ENCODE results near the gene IL1A. TPM values are rescaled to one million over a fixed set of nuclear protein-coding genes. Genes with fewer than 3 reads are reported as not detected.
A peak's percentile ranks its signal among the peaks of the same experiment; 100 is the strongest.
"Not testable (repeated sequence)": the region's sequence is repeated elsewhere in the genome, so short reads cannot be mapped to it uniquely, and the experiment has no call there.

Gene IL1A, protein sequence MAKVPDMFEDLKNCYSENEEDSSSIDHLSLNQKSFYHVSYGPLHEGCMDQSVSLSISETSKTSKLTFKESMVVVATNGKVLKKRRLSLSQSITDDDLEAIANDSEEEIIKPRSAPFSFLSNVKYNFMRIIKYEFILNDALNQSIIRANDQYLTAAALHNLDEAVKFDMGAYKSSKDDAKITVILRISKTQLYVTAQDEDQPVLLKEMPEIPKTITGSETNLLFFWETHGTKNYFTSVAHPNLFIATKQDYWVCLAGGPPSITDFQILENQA
- 1.9 TPM for total RNA-seq
- long read RNA-seq = 0 reads

DNA sequence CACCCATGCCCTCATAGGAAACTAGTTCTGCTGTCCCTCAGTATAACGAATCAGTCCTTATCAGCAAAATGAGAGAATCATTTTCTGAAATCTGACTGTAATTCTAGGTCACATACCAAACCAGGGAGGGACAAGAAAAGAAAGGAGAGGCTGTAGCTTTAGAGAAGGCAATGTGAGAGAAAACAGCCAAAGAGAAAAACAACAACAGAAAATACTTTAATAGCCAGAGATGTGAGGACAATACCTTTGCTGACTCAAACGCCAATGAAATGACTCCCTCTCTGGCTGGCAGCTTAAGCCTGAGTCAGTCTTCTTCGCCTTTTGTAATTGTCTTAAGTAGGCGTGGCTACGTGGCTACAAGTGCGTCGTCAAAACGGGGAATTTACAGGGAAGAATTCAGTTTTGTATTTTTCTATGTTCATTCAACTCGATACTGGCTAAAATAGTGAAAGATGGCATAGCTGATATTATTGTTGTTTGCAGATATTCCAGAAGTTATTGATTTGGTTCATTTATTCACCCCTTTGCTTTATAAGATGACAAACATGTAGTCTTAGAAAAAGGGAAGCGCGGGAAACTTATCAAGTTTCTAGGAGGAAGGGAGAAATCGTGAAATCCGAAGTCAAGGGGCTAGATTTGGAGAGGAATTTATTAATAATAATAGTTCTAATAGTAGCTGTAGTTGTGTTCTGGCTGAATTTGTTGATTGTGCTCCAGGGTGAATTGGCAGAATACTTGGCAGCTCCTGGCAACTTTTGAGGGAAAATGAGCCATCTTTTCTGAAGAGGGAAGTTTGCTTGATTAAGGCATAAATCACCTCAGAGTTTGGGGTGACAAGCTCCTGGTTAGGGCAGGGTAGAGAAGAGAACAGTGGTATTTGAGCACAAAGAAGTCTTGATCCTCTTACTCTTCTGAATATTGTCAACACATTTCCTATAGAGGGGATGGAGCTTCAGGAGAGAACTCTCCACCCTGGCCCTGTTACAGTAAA, at the start of gene IL1A:
Gene IL1A (minus strand): TSS at position 295 of the 991 bp plus-strand sequence. CDS start 723 bp downstream, outside the sequence.
- intact Hi-C loops (cut with DNase I) = no loop called here
- Histone ChIP-seq H3K27me3 (no peaks in the 10 kb centered on the region), H3K4me1 (no peaks in the 10 kb centered on the region), H3K27ac (no peak within 1 kb of the TSS), H3K36me3 (no peaks in the 10 kb centered on the region), H3K9me3 (no peaks in the 10 kb centered on the region), H3K4me3 (peak within 1 kb of the TSS; percentile 4)
- DNase-seq (no peak), ATAC-seq (peak; percentile 68)
- TF ChIP-seq, protein P1, sequence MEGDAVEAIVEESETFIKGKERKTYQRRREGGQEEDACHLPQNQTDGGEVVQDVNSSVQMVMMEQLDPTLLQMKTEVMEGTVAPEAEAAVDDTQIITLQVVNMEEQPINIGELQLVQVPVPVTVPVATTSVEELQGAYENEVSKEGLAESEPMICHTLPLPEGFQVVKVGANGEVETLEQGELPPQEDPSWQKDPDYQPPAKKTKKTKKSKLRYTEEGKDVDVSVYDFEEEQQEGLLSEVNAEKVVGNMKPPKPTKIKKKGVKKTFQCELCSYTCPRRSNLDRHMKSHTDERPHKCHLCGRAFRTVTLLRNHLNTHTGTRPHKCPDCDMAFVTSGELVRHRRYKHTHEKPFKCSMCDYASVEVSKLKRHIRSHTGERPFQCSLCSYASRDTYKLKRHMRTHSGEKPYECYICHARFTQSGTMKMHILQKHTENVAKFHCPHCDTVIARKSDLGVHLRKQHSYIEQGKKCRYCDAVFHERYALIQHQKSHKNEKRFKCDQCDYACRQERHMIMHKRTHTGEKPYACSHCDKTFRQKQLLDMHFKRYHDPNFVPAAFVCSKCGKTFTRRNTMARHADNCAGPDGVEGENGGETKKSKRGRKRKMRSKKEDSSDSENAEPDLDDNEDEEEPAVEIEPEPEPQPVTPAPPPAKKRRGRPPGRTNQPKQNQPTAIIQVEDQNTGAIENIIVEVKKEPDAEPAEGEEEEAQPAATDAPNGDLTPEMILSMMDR (IDR thresholded peaks at IDR 0.05) = no peak

DNA sequence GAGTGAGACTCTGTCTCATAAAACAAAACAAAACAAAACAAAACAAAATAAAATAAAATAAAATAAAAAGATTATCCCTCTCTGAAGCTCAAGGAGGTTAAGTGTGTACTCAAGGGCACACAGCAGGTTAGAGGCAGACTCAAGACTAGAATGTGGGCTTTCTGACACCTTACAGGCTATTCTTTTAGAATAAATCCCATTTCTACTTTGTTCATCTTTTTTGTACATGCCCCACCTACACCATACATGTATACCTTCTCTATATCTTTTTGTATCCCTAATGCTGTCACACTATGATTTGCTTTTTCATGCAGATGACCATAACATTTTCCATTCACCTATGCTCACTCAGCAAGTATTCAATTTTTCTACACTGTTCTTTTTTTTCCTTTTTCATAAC, 49.7 kb upstream of the IL1A start:
- H3K27me3 ChIP-seq = no peaks in the 10 kb centered on the region
- H3K9me3 ChIP-seq = no peaks in the 10 kb centered on the region
- ATAC-seq = no peak
- H3K4me3 ChIP-seq = no peak overlapping the region
- TF ChIP-seq, protein P1 (IDR thresholded peaks at IDR 0.05) = no peak
- H3K27ac ChIP-seq = no peak overlapping the region
- H3K36me3 ChIP-seq = no peaks in the 10 kb centered on the region
- intact Hi-C loops (cut with DNase I) = no loop called here
- DNase-seq = no peak
- H3K4me1 ChIP-seq = no peaks in the 10 kb centered on the region

DNA sequence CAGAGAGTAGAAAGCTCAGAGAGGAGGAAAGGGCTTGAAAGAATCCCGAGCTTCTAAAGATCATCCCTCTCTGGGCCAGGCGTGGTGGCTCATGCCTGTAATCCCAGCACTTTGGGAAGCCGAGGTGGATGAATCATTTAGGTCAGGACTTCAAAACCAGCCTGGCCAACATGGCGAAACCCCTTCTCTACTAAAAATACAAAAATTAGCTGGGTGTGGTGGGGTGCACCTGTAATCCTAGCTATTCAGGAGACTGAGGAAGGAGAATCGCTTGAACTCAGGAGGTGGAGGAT, 49.3 kb upstream of the IL1A start:
- H3K27ac ChIP-seq; ATAC-seq; H3K4me1 ChIP-seq; H3K27me3 ChIP-seq; H3K9me3 ChIP-seq; DNase-seq; intact Hi-C loops (cut with DNase I); H3K36me3 ChIP-seq; H3K4me3 ChIP-seq: not testable (repeated sequence)

DNA sequence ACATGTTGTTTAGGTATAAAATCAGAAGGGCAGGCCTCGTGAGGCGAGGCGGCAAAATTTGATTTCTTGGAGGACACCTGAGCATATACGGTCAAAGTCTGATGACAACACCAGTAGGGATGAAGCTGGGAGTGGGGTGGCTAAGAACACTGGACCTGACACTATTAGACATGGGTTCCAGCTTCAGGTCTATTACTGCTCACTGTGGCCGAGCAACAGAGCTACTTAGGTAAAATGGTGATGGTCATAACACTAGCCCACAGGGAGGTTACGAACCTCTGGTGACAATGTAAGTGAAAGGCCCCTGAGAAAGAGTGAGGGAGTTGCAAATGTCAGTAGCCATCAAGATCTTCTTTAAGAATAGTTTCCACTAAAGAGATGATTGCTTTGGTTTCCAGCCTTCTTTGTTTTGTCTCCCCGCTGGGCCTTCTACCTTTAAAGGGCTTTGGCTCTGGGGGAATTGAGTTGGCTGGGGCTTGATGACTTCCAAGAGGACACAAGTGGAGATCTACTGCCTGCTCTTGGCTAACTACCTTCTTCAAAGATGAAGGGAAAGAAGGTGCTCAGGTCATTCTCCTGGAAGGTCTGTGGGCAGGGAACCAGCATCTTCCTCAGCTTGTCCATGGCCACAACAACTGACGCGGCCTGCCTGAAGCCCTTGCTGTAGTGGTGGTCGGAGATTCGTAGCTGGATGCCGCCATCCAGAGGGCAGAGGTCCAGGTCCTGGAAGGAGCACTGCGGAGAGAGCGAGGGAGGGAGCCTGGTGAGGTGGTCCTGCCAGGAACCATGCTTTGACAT, 48.7 kb upstream of the IL1A start:
- DNase-seq (no peak), ATAC-seq (no peak)
- Histone ChIP-seq H3K36me3 (no peaks in the 10 kb centered on the region), H3K4me1 (no peaks in the 10 kb centered on the region), H3K27ac (no peak overlapping the region), H3K4me3 (no peak overlapping the region), H3K27me3 (no peaks in the 10 kb centered on the region), H3K9me3 (no peaks in the 10 kb centered on the region)
- intact Hi-C loops (cut with DNase I) = no loop called here
- TF ChIP-seq, protein P1 (IDR thresholded peaks at IDR 0.05) = no peak

DNA sequence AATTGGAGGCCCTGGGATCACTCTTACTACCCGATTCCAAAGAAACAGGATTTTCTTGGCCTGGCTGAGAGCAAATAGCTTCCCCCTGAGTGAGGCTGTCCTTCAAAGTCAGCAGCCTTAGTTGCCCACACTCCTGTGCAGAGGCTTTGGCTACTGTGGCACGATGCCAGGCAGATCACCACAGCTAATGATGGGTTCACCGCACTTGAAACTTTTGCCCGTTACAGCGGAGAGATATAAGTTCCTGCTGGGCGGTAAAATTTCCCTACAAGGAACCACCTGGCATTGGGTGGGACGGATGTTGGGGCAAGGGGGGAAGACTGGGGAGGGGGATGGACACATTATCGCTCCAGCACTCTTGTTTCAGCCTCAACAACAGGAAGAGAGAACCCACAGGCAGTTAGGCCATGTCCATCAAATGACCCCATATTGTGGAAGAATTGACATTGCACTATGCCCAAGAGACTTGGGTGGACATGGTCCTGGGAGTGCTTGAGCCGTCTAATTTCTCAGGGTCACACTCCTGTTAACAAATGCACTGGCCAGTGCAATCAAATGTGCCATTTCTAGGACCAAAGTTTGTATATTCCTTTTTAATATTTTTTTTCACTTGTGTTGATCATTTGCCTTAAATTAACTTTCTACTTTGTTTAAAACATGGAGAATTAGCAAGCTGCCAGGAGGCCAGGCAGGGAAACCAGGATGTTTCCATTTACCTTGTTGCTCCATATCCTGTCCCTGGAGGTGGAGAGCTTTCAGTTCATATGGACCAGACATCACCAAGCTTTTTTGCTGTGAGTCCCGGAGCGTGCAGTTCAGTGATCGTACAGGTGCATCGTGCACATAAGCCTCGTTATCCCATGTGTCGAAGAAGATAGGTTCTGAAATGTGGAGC, 47.9 kb upstream of the IL1A start:
- TF ChIP-seq, protein P1 (IDR thresholded peaks at IDR 0.05) = no peak
- Histone ChIP-seq H3K36me3 (no peaks in the 10 kb centered on the region), H3K4me3 (no peak overlapping the region), H3K27ac (no peak overlapping the region), H3K27me3 (no peaks in the 10 kb centered on the region), H3K4me1 (no peaks in the 10 kb centered on the region), H3K9me3 (no peaks in the 10 kb centered on the region)
- DNase-seq = no peak
- intact Hi-C loops (cut with DNase I) = no loop called here
- no peak for ATAC-seq
